ENCODE measurements around the gene ZBTB17. TPM values are rescaled to one million over a fixed set of nuclear protein-coding genes. Genes with fewer than 3 reads are reported as not detected.
"Not testable (repeated sequence)": the region's sequence is repeated elsewhere in the genome, so short reads cannot be mapped to it uniquely, and the experiment has no call there.

Gene ZBTB17
- total RNA-seq, 1 donor from 2014 or later = 51.5 TPM

DNA sequence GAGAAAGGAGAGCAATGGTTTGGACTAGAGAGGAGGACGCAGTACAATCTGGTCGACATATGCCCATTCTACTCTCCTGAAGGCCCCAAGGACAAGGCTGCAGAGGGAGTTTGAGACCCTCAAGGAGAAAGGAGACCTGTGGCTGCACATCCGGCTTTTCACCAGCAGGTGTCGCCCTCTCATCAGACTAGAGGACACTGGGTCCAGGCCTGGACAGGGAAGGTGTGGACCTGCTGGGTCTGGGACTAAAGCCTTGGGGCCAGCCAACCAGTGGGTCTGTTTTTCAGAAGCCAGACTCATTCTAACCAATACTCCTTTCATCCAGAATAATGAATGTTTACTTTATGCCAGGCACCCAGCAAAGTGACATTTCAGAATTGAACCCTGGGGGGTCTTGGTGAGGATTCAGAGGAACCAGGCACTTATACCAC is 33.1 kb upstream of the ZBTB17 start:
- H3K4me1 Mint-ChIP-seq = peaks cover 4% of the 10 kb centered on the region
- no peak overlapping the region for H3K27ac Mint-ChIP-seq (ENCODE audit: unreplicated experiment)
- peaks cover 8% of the 10 kb centered on the region for H3K27me3 Mint-ChIP-seq (ENCODE audit: low read depth)
- DNase-seq (ENCODE audit: low read depth, low spot score) = peak; percentile 96
- no peaks in the 10 kb centered on the region for H3K36me3 Mint-ChIP-seq (ENCODE audit: low read depth)
- TF ChIP-seq, protein P1, sequence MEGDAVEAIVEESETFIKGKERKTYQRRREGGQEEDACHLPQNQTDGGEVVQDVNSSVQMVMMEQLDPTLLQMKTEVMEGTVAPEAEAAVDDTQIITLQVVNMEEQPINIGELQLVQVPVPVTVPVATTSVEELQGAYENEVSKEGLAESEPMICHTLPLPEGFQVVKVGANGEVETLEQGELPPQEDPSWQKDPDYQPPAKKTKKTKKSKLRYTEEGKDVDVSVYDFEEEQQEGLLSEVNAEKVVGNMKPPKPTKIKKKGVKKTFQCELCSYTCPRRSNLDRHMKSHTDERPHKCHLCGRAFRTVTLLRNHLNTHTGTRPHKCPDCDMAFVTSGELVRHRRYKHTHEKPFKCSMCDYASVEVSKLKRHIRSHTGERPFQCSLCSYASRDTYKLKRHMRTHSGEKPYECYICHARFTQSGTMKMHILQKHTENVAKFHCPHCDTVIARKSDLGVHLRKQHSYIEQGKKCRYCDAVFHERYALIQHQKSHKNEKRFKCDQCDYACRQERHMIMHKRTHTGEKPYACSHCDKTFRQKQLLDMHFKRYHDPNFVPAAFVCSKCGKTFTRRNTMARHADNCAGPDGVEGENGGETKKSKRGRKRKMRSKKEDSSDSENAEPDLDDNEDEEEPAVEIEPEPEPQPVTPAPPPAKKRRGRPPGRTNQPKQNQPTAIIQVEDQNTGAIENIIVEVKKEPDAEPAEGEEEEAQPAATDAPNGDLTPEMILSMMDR (conservative IDR thresholded peaks at IDR 0.05) = peak; percentile 99
- H3K9me3 Mint-ChIP-seq = no peaks in the 10 kb centered on the region
- H3K4me3 Mint-ChIP-seq = no peak overlapping the region

DNA sequence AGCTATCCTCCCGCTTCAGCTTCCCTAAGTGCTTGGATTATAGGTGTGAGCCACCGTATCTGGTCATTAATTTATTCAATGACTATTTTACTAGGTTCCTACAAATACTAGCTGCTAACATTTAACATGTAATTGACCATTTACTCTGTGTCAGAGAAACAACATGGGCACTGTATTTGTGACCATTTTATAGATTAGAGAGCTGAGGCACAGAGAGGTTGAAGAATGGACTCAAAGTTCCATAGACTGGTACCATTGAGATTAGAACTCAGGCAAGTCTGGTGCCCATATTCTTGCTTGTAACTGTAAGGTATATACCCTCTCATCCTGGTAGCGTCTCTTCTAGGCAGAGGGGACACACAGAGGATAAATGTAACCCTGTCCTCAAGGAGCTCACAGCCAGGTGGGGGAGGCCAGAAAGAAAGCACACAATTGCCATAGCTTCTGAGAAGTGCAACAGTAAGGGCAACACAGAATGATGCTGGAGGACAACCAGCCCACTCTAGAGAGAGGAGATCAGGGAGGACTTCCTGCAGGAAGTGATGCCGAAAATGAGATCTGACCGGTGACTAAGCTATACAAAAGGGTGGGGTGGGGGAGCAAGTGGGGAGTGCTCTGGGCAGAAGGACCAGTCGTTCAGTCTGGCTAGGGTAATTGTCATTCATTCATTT is 31.9 kb upstream of the ZBTB17 start:
- no peak for DNase-seq (ENCODE audit: low read depth, low spot score)
- Mint-ChIP-seq H3K27me3 (ENCODE audit: low read depth) (peaks cover 4% of the 10 kb centered on the region), H3K9me3 (no peaks in the 10 kb centered on the region), H3K4me1 (peaks cover 4% of the 10 kb centered on the region), H3K27ac (ENCODE audit: unreplicated experiment) (no peak overlapping the region), H3K36me3 (ENCODE audit: low read depth) (no peaks in the 10 kb centered on the region), H3K4me3 (no peak overlapping the region)
- TF ChIP-seq, protein P1 (conservative IDR thresholded peaks at IDR 0.05) = no peak

DNA sequence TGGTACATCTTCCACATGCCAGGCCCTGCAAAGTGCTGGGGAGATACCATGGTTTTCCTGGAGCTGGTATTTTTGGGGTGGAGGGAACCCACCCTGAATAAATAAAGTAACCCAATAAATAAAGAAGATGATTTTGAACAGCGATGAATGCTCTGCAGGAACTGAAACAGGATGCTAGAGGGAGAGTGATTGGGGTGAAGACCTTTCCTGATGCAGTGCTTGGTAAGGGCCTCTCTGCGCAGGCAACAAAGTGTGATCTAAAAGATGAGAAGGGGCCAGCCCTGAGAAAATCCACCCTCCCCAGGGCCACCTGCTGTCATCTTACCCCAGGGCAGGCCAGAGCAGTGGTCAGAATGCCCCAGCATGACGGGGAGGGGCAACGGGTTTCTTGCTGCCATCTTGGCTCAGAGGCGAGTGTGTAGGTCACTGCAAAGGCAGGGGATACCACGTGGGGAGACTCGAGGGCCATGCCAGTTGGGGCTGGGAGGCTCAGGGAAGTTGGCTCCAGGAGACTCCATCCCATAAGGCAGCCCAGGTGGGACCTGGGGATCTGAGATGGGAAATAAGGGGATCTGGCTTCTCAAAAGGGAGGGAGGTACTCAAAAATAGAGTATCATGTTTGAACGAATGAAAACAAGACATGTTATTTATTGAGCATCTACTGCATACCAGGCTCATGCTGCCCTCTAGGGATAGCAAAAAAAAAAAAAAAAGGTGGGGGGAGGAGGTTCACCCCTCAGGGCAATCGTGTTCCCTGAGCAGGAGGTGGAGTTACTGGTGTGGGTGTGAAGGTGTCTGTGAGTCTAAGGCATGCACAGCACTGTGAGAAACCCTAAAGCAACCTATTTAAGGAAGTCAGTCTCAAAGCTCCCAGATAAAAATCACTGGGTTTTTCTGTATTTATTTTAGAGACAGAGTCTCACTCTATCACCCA is 30.9 kb upstream of the ZBTB17 start:
- Mint-ChIP-seq H3K4me3 (no peak overlapping the region), H3K9me3 (no peaks in the 10 kb centered on the region), H3K27me3 (ENCODE audit: low read depth) (no peaks in the 10 kb centered on the region), H3K36me3 (ENCODE audit: low read depth) (no peaks in the 10 kb centered on the region), H3K4me1 (no peaks in the 10 kb centered on the region), H3K27ac (ENCODE audit: unreplicated experiment) (no peak overlapping the region)
- no peak for DNase-seq (ENCODE audit: low read depth, low spot score)
- TF ChIP-seq, protein P1 (conservative IDR thresholded peaks at IDR 0.05) = no peak

DNA sequence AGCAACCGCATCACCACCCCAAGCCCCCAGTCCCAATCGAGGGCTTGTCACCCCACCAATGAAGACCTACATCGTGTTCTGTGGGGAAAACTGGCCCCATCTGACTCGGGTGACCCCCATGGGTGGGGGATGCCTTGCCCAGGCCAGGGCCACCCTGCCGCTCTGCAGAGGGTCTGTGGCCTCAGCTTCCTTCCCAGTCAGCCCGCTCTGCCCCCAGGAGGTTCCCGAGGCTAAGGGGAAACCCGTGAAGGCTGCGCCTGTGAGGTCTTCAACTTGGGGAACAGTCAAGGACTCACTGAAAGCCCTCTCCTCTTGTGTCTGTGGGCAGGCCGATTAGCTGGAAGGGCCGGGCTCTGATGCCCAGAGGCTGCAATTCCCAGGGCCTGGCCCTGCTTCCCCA is 30.1 kb upstream of the ZBTB17 start:
- Mint-ChIP-seq H3K9me3 (no peaks in the 10 kb centered on the region), H3K36me3 (ENCODE audit: low read depth) (no peaks in the 10 kb centered on the region), H3K4me3 (no peak overlapping the region), H3K27me3 (ENCODE audit: low read depth) (no peaks in the 10 kb centered on the region), H3K27ac (ENCODE audit: unreplicated experiment) (no peak overlapping the region), H3K4me1 (no peaks in the 10 kb centered on the region)
- TF ChIP-seq, protein P1 (conservative IDR thresholded peaks at IDR 0.05) = no peak
- no peak for DNase-seq (ENCODE audit: low read depth, low spot score)

DNA sequence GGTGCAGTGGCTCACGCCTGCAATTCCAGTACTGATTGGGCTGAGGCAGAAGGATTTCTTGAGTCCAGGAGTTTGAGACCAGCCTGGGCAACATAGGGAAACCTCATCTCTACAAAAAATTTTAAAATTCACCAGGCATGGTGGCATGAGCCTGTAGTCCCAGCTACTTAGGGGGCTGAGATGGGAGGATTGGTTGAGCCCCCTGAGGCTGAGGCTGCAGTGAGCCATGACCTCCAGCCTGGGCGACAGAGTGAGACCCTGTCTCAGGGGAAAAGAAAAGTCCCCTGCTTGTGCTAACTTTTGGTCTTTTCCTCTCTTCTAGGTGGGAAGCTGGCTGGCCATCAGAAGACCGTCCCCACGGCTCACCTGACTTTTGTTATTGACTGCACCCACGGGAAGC is 29.7 kb upstream of the ZBTB17 start:
- no peak for DNase-seq (ENCODE audit: low read depth, low spot score)
- Mint-ChIP-seq H3K27ac (ENCODE audit: unreplicated experiment) (no peak overlapping the region), H3K36me3 (ENCODE audit: low read depth) (no peaks in the 10 kb centered on the region), H3K4me1 (no peaks in the 10 kb centered on the region), H3K9me3 (no peaks in the 10 kb centered on the region), H3K4me3 (no peak overlapping the region), H3K27me3 (ENCODE audit: low read depth) (no peaks in the 10 kb centered on the region)
- TF ChIP-seq, protein P1 (conservative IDR thresholded peaks at IDR 0.05) = no peak

DNA sequence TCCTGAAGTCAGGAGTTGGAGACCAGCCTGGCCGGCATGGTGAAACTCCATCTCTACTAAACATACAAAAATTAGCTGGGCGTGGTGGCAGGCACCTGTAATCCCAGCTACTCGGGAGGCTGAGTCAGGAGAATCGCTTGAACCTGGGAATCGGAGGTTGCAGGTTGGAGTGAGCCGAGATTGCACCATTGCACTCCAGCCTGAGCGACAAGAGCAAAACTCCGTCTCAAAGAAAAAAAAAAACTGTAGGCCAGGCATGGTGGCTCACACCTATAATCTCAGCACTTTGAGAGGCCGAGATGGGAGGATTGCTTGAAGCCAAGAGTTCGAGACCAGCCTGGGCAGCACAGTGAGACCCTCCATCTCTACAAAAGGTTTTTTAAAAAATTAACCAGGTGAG is 25.4 kb upstream of the ZBTB17 start:
- not testable (repeated sequence) for H3K9me3 Mint-ChIP-seq; H3K27me3 Mint-ChIP-seq (ENCODE audit: low read depth); DNase-seq (ENCODE audit: low read depth, low spot score); H3K36me3 Mint-ChIP-seq (ENCODE audit: low read depth); H3K4me1 Mint-ChIP-seq; H3K4me3 Mint-ChIP-seq; H3K27ac Mint-ChIP-seq (ENCODE audit: unreplicated experiment)

Data from neural crest cell (in vitro differentiated cells).